Hindlimb muscle (tissue), 1 donor: Measurements from ENCODE around the gene MAP4K2. TPM values are rescaled to one million over a fixed set of nuclear protein-coding genes. Genes with fewer than 3 reads are reported as not detected.
A peak's percentile ranks its signal among the peaks of the same experiment; 100 is the strongest.

Experiments
- DNase-seq: peaks from one replicate; pipeline ENCODE4 v3.0.0-alpha.2; 2013
- polyA plus RNA-seq: library from polyadenylated mRNA; unstranded; fragments of 120-200 nt; gene quantifications from one replicate; pipeline ENCODE4 v1.2.1, GENCODE V29; 2013; ENCODE audit not compliant: insufficient read length

Gene MAP4K2
- polyA plus RNA-seq, 1 donor, result 8.6 TPM

DNA sequence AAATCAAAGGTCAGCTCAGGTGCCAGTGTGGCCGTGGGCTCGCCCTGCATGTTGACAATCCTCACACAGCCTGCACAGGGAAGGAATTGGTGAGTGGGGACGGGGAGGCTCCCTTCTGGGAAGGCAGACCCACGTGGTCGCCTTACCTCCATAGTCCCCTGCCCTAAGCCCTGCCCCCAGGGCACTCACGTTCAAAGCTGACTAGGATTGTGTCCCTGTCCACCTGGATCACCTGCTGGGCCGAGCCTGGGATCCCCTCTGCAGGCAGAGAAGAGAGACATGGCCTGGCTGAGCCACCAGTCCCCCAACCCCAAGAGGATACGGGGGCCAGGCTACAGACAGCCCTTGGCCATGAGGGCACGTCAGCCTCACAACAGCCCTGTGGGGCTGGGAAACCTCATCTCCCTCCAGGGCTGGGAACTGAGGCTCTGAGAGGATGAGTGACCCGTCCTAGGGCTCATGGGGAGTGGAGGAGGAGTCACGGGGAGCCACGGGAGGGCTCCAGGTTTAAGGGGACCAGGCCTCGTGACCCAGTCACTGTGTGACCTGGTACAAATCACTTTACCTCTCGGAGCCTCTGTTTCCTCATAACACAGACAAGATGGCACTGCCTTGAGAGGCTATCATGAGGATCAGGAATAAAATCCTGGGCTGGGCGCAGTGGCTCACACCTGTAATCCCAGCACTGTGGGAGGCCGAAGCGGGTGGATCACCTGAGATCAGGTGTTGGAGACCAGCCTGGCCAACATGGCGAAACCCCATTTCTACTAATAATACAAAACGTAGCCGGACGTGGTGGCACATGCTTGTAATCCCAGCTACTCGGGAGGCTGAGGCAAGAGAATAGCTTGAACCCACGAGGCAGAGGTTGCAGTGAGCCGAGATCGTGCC, 12.6 kb downstream of the MAP4K2 start:
- DNase-seq, result no peak

DNA sequence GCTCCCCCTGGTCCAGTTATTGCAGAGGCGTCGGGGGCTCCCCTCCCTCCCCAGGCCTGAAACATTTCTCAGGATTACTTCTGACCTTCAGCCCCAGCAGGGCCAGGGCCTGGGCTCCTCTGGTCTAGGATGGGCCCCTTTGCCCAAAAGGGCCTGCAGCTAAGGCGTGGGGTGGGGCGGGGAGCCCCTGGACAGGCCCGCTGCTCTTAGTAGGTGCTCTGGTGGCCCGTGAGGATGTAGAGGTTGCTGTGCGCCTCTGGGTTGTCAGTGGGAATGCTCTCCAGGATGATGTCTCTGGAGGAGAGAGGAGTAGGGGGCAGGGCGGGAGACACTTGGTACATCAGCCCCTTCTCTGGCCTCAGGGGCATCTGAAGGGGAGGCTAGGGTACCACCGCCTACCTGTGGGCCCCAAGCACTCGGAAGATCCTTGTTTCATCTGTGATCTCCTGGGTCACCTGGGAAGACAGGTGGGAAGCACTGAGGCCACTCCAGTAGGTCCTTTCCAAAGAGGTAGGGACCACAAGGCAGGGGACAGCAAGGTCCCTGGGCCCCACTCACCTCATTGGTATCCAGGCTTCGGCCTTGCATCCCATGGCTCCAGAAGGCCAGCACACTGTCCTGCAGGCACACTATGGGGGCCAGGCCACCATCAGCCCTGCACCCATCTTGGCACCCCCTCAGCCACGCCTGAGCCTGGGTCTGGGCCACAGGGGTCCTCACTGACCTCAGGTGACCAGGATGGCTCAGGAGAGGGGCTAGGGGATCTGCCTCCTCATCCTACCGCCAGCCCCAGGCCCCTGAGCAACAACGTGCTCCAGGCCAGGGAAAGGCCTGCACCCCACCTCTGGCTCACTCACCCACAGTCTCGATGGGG, 13.4 kb downstream of the MAP4K2 start:
- DNase-seq, result no peak

DNA sequence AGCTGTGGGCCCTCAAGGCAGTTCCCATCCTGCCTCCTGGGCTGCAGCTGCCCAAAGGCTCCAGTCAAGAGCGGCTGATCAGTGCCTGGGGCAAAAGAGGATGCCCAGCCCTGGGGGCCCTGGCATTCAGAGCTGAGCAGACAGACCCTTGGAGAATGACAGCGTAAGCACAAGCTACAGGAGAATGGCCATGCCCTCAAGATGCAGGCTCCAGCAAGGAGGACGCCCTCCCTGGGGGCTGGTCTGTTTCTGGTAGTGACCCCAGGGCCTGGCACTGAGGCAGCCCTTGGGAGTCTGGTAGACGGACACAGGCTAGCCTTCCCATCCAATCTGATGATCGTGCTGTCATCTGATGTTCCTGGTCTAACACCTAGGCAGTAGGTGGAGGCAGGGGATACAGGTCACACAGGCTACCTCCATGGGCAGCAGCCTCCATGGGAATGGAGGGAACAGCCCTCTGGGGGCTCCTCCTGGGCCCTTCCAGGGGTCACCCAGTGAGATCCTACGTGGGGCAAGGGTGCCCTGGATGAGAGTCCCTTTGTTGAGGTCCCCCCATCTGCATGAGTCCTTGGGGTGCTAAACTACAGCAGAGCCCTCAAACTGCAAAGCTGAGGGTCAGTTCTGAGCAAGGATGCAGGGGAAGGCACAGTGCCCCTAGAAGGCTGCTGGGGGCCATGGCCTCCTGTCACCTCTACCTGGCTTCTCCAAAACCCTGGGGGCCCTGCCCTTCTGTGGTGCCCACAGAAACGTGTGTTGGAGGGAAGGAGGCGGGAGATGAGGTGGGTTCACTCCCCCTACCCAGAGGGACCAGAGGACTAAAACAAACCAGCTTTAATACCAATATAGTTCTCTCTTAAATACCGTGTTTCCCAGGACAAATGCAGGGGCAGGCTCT, 14.4 kb downstream of the MAP4K2 start:
- no peak for DNase-seq

DNA sequence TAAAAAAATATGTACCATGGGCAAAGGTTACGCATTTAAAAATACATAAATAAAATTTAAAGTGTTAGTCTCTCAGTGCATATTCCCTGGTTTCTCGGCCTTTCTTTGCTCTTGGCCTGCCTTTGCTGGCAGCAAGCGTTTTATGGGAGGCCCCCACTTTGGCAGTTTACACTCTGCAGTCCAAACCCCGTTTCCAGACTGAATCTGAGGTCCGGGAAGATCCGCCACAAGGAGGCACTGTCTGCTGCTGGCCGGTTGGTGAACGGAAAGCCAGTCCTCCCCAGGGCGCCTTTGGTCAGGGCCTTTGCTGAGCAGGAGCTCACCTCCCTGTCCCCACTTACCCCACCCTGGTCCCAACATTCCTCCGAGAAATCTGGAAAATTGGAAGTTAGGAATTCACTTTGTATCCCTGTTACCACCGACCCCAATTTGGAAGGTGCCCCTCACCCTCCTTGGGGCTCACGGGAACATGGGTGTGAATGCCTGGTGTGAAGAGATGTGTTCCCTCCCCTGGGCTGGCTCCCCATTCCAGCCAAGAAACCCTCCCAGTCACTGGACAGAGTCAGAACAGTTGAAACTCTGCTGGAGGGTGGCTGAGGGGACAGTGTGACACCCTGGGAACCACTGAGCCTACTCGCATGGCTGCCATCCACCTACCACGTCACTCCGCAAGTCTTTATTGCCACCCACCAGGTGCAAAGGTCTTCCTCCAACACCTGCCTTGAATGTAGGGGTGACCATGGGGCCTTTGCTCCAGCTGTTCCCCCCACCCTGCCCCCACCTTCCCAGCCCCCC, 15.3 kb downstream of the MAP4K2 start:
- DNase-seq, result no peak

DNA sequence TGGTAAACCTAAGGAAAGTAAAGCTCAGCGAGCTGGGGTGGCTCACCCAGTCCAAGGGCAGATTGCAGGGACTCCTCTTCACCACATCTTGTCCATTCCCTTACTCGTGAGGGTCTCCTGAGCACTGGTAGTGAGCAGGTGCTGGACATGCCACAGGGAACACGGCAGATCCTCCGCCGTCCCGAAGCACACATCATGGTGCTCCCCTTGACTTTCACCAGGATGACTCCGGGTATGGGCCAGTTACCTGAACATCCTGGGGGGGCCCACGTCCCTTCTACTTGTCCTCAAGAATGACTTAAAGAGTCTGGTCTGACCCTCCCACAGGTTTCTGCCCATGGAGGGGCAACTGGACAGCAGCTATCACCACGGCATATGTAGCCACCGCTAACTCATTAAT, 16.7 kb downstream of the MAP4K2 start:
- no peak for DNase-seq

DNA sequence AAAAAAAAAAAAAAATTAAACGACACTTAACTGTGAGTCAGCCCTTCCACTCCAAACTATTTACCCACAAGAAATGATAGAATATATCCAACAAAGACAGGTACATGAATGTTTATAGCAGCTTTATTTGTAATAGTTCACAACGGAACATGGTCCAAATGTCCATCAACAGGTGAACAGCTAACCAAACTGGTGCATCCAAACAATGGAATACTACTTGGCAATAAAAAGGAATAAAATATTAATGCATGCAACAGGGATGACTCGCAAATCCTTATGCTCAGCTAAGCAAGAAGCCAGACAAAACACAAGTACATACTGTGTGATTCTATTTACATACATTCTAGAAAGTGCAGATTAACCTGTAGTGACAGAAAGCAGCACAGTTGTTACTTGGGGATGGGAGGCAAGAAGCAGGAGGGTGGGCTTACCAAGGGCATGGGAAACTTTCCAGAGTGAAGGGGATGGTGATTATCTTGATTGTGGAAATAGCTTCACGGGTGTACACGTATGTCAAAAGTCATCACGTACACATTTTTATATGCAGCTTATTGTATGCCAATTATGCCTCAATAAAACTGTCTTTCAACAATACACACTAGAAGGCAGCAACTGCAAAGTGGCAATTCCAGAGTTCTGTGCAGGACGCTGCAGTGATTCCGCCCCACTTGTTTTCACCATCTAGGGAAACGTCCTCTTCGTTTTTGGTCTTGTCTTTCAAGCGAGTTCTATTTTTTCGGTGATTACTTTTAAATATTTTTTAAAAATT, 18.0 kb downstream of the MAP4K2 start:
- DNase-seq, result no peak

DNA sequence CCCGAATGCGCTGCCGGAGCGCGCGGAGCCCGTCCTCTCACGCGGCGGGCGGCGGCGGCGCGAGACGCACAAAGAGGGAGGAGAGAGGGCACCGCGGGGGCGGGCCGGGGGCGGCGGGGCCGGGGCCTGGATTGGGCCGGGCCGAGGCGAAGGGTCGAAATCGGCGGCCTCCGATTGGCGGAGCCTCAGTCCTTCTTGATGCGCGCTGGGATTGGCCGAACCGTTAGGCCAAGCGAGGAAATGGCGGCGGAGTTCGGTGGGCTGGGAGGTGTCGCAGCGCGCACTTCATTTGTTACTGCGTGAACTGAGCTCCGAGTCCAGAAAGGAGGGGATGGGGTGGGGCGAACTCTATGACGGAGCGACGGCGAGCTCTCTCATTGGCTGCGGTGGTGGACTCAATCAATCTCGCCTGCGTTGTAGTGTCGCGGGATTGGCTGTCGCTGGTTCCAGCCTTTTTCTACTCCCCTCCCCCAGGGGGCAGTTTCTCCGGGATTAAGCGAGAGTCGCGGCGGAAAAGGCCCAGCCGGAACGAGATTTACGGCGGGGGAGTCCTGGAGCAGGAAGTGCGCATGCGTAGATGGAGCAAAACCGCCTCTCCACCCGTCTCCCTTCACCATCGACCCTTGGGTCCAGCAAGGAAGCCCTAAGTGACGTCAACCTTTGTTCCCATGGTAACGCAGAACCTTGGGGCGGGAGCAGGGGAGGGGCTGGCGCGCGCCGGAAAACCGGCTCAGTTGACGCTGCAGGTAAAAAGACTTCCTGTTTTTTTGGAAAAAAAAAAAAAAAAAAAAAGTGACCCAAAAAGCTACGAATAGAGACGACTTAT, 24.3 kb downstream of the MAP4K2 start, which contains the start of gene SF1:
Gene SF1 (minus strand): TSS at position 70 of the 826 bp plus-strand sequence. CDS start 150 bp downstream, outside the sequence.
- DNase-seq, result peak; percentile 99

DNA sequence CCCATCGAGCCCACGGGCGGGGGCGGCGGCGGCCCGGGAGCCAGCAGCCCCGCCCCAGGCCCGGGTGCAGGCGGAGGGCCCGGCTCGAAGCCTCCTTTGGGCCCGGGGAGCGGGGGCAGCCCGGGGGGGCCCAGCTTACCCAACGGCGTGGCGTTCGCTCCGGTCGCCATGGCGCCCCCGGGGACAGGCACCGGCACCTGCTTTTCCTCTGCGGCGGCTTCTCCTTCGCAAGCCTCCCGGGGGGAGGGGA, 24.9 kb downstream of the MAP4K2 start:
- no peak for DNase-seq

DNA sequence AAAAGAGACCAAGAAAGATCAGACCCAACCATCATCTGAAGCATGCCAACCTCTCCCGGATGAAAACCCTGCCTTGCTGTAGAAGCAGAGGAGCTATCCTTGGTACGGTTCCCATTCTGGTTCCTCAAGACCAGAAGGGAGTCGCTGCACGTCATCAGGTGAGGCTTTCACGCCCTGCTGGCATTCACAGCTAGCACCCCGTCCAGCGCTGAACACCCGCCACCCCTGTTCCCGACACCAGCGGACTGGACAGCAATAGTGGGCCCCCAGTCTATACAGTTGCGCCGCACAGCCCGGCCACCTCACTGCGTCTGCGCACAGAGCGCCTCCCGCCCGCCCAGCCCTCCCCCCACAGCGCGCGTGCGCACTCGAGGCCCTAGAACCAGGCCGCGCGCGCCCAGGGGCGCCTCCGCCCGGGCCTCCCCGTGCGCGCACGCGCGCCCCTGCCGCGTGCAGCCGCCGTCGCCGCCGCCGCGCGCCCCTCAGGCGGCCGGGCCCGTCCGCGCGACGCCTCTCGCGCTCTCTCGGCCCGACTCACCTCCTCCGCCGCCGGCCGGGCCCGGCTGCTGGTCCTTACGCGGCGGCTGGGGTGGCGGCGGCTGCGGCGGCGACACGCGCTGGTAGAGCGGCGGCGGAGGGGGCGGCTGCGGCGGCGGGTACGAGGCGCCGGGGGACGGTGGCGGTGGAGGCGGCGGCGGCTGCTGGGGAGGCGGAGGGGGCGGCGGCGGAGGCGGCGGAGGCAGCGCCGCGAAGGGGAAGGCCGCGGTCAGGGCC, 25.4 kb downstream of the MAP4K2 start:
- peak; percentile 96 for DNase-seq

DNA sequence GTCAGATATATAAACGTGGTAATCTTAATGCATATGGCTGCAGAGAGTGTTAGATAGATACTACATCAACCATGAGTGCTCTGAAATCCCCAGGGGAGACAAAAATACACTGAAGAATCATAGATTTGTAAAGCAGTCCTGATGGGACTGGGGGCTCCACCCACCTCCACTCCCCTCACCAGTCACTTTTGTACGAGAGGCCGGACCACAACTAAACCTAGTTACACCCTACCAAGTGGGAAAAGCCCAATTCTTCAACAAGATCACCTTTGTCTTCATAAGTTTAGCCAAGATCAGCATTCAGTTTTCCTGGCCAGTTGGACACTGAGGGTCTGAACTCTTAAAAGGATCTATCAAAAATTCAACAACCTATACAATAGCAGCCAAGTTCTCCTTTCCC, 26.1 kb downstream of the MAP4K2 start:
- no peak for DNase-seq

DNA sequence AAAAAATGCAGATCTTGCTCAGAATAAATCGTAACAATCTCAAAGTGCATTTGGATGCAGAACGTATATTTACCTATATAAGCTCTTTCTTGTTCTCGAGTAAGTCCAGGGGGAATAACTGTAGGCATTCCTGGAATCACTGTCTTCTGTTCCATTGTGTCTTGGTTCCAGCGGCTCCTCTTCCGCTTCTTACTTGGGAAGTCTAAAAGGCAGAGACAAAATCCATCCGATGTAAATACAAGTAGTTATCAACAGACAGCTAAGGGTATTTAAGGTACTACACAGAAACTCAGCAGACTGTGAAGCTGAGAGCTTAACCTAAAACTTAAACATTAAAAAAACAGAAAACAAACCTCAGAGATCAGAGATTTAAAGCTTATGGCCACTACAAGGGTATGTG, 26.6 kb downstream of the MAP4K2 start:
- DNase-seq, result no peak

DNA sequence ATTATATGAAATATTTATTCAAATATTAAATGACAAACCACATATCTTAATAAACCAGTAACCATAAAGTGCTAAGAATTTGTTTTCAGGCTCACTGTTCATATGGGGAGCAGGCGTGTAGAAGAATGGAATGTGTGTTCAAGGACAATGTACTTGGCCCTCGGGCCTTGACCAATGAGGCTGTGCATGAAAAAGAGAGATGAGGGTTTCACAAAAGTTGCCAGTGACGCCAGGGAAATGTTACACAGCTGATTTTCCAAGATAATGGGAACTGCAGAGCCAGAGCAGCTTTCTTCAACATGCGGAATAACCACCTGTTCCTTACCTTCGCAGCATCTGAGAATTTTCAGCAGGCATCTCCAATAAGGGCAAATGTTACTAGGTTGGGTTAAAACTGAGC, 28.9 kb downstream of the MAP4K2 start:
- DNase-seq, result no peak

DNA sequence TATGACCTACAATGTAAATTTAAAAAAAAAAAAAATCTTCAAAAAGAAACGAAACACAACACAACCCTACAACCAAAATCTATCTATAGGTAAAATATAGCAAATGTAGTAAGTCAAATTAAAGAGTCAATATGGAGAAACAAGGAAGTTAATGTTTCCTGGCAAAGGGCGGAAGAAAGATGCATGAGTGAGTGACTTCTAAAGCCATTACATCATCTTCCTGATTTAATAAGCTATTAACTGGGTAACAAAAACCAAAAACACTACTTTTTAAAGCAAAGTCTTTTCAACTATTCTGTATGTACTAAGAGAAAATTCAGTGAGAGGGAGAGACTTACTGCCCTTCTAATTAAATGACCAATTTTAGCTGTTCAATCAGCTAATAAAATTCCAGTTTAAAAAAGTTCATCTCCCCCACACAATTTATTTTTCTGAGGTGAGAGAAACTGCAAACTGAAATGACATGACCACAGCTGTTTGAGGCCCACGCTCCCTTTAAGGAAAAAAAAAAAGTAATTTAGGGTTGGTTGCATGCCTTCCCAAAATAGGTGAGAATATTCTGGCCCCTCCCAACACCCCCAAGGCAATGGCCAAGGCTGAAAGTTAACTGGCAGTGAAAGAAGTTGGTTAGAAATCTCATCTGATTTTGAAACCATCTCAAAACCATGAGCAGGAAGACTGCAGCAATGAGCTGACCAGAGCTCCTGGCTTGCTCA, 30.6 kb downstream of the MAP4K2 start:
- no peak for DNase-seq

DNA sequence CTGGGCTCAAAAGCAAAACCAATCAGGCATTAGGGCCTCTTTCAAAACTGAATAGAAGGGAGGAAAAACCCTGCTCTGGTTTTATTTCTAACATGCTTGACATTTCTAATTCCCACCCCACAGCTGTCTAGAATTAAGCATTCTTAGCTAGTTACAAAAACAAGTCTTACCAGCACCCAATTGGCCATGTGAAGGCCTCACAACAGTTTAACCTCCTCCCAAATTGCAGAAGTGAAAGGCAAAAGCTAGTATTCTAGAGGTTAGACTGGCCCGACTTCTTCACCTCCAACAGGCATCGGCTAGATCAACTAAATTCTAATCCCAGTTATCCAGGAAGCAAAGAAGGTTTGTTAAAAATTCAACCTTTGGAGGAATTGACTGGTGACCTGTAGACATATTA, 31.2 kb downstream of the MAP4K2 start:
- no peak for DNase-seq

DNA sequence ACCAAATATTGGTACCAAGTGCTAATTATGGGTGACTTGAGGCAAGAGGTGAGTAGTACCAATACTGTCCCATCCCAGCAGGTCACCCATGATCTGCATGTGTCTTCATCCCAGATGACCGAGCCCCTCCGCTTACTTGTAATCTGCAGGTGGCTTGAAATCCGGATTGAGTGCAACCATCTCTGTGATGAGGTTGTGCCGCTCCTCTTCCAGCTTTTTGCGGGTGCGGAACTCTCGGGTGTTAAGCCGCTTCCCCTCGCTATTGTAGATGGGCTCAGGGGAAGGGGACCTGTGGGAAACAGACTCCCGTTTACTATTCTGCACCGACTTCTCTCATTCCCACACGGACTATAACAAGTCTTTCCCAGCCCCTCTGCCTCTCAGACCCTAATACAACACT, 32.9 kb downstream of the MAP4K2 start:
- DNase-seq, result no peak

DNA sequence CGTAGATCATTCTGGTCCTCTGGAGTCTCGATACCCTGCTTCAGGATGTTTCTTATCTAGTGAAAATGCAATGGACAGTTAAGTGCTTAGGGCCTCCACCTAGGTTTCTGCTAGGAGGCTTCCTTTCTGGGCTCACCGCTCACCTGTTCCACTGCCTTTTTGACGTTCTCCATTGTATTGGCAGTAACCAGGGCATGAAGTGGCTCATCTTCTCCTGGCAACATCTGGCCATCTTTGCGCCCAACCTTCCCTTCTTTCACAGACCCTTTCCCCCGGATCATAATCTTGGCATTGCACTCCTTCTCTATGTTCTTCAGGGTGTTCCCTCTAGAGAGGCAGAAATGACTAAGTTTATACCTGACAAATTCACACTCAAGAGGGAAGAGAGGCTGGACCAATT, 33.7 kb downstream of the MAP4K2 start:
- DNase-seq, result no peak

DNA sequence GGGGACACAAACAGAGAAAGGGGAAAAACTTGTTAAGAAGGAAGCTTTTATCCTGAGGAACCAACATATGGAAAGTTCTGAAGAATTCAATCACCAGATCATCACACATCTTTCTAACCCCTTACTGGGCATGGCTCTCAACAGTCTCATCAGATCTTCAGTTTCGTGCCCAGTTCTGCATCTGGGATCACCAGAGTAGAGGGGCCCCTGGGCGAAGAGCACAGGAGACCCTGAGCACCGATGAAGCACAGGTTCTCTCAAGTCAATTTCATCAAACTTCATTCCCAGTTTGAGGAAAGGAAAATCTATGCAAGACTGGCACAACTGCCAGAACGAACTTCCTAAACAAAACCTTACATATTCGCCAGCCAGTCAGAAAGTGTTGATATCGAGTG, 34.7 kb downstream of the MAP4K2 start:
- no peak for DNase-seq
